ENCODE measurements around the gene MUC6. TPM values are rescaled to one million over a fixed set of nuclear protein-coding genes. Genes with fewer than 3 reads are reported as not detected.

Gene MUC6
- total RNA-seq, 1 donor from 2014 or later, result not detected

- no peaks in the 10 kb centered on the region for H3K27me3 Mint-ChIP-seq (ENCODE audit: unreplicated experiment)
- no peak for TF ChIP-seq CTCF (IDR thresholded peaks at IDR 0.05)
- no peaks in the 10 kb centered on the region for H3K9me3 Mint-ChIP-seq (ENCODE audit: unreplicated experiment)
- peaks cover 2% of the 10 kb centered on the region for H3K4me1 Mint-ChIP-seq (ENCODE audit: unreplicated experiment)
- no peaks in the 10 kb centered on the region for H3K36me3 Mint-ChIP-seq (ENCODE audit: unreplicated experiment)
- DNase-seq (ENCODE audit: extremely low spot score, unreplicated experiment), result no peak
- no peak overlapping the region for H3K4me3 Mint-ChIP-seq (ENCODE audit: unreplicated experiment)
- no peak overlapping the region for H3K27ac Mint-ChIP-seq (ENCODE audit: unreplicated experiment)
These were observed 41.7 kb upstream of the MUC6 start for GRCh38 chr11:1078191-1078601.

GRCh38 chr11:1077417-1078119 lies 41.0 kb upstream of the MUC6 start:
- Mint-ChIP-seq H3K36me3 (ENCODE audit: unreplicated experiment) (no peaks in the 10 kb centered on the region), H3K27ac (ENCODE audit: unreplicated experiment) (no peak overlapping the region), H3K4me1 (ENCODE audit: unreplicated experiment) (peaks cover 2% of the 10 kb centered on the region), H3K27me3 (ENCODE audit: unreplicated experiment) (no peaks in the 10 kb centered on the region), H3K9me3 (ENCODE audit: unreplicated experiment) (no peaks in the 10 kb centered on the region), H3K4me3 (ENCODE audit: unreplicated experiment) (no peak overlapping the region)
- no peak for DNase-seq (ENCODE audit: extremely low spot score, unreplicated experiment)
- no peak for TF ChIP-seq CTCF (IDR thresholded peaks at IDR 0.05)

GRCh38 chr11:1077033-1077416 lies 40.5 kb upstream of the MUC6 start:
- no peak for DNase-seq (ENCODE audit: extremely low spot score, unreplicated experiment)
- H3K36me3 Mint-ChIP-seq (ENCODE audit: unreplicated experiment), result no peaks in the 10 kb centered on the region
- no peaks in the 10 kb centered on the region for H3K27me3 Mint-ChIP-seq (ENCODE audit: unreplicated experiment)
- H3K4me3 Mint-ChIP-seq (ENCODE audit: unreplicated experiment), result no peak overlapping the region
- H3K4me1 Mint-ChIP-seq (ENCODE audit: unreplicated experiment), result peaks cover 2% of the 10 kb centered on the region
- no peak overlapping the region for H3K27ac Mint-ChIP-seq (ENCODE audit: unreplicated experiment)
- H3K9me3 Mint-ChIP-seq (ENCODE audit: unreplicated experiment), result no peaks in the 10 kb centered on the region
- TF ChIP-seq CTCF (IDR thresholded peaks at IDR 0.05), result no peak

GRCh38 chr11:1076061-1076665 lies 39.6 kb upstream of the MUC6 start:
- H3K27ac Mint-ChIP-seq (ENCODE audit: unreplicated experiment), result no peak overlapping the region

More at GRCh38 chr11:1076061-1076665, 39.6 kb upstream of the MUC6 start:
- Mint-ChIP-seq H3K9me3 (ENCODE audit: unreplicated experiment) (no peaks in the 10 kb centered on the region), H3K4me1 (ENCODE audit: unreplicated experiment) (peaks cover 2% of the 10 kb centered on the region), H3K27me3 (ENCODE audit: unreplicated experiment) (no peaks in the 10 kb centered on the region), H3K36me3 (ENCODE audit: unreplicated experiment) (no peaks in the 10 kb centered on the region), H3K4me3 (ENCODE audit: unreplicated experiment) (no peak overlapping the region)
- no peak for TF ChIP-seq CTCF (IDR thresholded peaks at IDR 0.05)
- DNase-seq (ENCODE audit: extremely low spot score, unreplicated experiment), result no peak

All from osteocyte (in vitro differentiated cells).